NK-92 treated with Interleukin-12 subunit alpha and Interleukin-12 subunit beta, amount 100 ng/mL, for 24 hours (cell line): ENCODE data around the gene HTATSF1.

Experiments
- DNase-seq: peaks from one replicate; lab custom pipeline; 2025; lab: John Stamatoyannopoulos, UW

The HTATSF1 gene

DNA sequence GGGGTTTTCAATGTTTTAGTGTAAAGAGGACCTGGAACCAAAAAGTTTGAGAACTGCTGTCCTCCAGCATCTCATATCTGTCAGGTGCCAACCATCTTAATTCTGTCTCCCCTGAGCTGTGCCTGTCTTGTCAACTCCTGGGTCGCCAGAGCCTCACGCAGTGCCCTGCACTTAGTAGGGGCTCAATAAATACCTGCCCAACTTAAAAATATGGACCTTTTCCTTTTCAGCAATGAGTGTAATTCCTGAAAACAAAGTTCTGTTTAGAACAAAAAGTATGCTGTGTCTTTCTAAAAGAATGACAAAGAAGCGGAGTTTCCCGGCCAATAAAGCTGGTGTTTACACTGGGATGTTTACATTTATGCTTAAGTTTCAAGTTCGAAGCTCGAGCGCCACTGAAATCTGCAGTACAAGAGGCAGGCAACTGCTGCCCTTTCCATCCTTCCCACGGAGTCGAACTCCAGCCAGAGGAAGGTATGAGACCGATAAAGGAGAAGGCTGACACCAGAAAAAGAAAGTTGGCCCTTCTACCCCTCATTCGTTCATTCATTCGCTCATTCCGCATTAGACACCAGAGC lies 1.1 kb upstream of the HTATSF1 start:
- DNase-seq: no peak

DNA sequence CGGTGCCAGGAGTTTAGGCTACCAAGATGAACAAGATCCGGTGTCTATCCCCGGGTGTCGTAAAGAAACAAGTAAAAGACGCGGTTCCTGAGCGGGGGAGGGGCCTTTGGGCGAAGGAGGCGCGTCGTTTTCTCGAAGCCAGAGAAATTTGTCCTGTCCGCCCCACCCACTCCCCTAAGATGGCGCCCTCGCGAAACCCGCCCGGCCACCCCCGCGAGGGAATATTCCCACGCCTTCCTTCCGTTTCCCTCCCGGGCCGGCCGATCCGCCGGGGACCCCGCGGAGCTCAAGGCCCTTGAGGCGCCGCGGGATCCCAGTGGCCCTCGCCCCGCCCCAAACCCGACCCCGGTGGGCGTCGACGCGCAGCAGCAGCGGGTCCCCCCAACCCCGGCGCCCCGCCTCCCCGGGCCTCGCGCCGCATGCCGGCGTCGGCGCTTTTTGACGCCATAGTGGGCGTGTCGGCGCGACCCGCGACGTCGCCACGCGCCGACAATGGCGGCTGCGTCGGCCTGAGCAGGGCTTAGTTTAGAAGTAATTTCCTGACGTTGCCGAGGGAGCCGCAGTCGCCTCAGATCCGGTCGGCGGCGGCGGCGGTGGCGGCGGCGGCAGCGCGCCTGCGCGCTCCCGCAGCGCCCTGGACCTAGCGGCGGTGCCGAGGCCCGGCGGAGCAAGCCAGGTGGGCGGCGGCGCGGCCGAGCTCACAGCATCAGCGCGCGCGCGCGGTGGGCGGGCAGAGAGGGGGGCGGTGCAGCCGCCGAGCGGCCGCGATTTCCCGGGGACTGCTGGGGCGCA lies 432 bp upstream of the HTATSF1 start:
- peak; percentile 86 for DNase-seq

DNA sequence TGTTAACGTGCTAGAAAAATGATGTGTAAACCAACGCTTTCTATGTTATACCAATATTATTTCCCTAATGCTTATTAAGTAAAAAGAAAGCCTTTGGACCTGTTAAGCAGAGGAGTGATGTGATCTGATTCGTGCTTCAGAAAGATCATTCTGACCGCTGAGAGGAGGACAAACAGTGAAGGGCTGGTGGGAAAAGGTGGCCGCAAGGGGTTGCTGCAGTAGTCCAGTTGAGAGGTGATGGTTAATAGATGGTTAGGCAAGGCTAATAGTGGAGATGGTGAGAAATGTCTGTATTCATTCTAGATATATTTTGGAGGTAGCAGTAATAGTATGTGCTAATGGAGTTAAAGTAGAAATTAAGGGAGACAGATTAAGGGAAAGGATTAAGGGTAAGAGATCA lies 21.7 kb downstream of the HTATSF1 start:
- DNase-seq: no peak

DNA sequence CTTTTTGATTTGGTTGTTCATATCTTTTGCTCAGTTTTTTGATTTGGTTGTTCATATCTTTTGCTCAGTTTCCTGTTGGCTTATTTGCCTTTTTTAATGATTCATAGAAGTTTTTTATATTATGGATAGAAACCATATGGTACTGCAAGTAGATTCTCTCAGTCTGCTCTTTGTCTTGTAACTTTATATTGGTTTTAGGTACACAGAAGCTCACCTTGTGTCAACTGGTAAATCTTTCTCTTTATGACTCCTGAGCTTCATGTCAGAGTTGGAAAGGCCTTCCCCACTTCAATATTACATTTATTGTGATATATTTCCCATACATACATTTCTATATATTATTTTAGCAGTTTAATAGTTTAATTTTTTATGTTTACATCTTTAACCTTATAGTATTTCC lies 26.4 kb downstream of the HTATSF1 start:
- DNase-seq: no peak

DNA sequence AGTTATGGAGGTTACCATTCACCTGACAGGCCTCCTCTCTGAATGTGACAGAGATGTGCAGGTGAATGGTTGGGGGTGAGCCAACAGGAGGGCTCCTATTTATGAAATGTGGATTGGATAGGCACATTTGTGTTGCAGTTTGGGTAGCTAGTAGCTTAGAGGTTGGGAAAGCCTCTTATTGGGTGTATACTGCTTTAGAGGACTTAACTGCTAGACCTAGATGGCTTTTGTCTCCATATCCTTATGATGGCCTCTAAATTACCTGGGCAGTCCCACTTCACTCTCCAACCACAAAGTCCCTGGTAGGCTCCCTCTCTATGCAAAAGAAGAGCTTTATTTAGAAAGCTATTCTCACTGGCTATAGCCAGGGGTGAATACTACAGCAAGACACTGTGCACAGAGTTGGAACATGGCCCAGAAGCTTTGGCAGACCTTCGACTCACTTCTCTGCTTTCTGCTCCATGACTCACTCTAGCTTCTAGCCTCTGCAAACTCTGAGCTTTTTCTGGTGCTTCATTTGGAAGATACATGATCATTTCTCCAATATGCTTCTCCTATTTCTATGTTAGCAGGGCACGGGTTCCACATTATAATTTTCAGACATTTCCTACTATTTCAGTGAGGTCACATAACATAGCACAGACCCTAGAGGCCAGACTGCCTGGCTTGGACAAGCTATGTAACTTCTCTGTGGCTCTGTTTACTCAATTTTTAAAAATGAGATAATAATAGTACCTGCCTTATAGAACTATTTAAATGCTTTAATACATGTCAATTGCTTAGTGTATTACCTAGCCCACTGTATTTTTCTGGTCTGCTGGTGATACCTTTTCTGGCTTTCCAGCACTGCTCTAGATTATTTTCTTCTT lies 28.6 kb downstream of the HTATSF1 start:
- DNase-seq: no peak

DNA sequence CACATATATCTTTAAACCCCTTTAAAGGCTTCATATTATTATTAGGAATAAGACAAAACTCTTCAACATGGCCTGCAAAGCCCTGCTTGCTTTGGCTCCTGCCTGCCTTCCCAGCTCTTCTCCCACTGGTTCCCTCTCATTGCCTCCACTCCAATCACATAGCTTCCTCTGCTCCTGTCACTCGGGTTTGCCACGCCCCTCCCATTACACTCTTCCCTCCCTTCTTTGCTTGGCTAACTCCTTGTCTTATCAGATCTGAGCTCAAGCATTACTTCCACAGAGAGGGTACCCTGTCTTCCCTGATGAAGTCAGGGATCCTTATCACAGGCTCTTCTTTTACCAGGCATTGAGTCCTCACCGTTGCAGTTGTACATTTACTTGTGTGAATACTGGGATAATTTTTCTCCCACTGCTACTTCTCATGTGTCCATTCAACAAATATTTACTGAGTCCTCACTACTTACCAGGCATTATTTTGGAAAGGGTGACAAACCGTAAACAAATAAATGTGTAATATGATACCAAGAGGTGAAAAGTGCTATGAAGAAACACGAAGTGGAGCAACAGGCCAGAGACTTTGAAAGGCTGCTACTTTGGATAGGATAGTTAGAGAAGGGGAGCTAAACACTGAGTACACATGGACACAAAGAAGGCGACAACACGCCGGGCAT lies 31.4 kb downstream of the HTATSF1 start:
- no peak for DNase-seq

DNA sequence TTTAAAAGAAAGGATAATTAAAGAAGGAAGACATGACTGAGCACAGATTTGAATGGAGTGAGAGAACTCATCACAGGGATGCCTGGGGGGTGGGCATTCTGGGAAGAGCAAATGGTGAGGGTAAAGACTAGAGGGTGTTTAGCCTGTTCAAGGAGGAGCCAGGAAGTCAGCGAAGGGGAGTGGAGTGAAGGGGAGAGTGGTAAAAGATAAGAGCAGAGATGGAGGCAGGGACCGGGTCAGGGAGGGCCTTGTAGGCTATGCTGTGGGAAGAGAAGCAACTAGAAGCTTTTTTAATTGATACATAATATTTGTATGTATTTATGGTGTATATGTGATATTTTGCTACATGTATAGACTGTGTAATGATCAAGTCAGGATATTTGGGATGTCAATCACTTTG lies 32.4 kb downstream of the HTATSF1 start:
- DNase-seq: no peak

DNA sequence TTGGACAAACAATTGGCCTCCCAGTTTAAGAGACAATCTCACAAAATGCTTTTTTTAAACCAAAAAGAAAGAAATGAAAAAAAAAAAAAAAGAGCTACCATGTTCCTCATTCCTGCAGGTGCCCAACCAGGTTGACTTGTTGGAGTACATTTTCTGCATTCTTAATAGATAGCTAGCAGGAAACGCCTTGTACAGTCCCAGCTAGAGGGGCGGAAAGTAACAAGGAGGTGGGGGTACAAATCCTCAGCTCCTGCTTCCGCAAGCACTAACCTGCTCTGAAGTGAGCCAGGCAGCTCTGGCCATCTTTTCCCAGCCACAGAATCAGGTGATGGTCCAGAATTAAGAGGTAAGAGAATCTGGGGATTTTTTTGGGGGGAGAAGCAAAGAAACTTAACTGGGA lies 34.6 kb downstream of the HTATSF1 start, which contains the start of gene VGLL1:
TSS of gene VGLL1 (plus strand) at position 265 of the 400 bp plus-strand sequence. CDS start 3,806 bp downstream, outside the sequence.
- no peak for DNase-seq

DNA sequence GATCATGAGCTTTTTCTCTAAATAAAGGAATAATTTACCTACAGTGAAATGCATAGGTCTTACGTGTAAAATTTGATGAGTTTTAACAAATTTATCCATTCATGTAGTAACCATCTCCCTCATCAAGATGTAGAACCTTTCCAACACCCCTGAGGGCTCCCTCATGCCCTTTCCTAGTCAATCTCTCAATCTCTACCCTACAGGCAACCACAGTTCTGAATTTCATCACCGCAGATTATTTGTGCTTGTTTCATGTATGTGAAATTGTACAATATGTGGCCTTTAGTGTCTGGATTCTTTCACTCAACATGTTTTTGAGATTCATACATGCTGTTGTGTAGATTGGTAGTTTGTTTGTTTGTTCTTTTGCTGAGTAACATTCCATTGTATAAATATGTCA lies 36.7 kb downstream of the HTATSF1 start:
- no peak for DNase-seq

DNA sequence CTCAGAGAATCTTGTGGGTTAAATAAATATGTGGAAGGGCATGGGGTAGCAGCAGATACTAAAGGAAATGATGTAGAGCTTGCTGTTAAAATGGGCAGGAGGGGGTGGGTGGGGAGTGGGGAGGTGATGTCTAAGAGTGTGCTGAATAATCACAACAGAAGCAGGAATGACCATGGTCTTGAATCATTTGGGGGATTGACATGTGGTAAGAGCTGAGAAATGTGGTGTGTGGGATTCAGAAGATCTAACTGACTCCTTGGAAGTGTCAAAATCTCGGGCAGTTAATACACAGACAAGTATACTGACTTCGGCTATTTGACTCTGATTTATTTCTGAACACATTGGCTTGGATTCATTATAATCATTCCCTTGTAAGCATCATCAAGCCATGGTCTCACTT lies 41.4 kb downstream of the HTATSF1 start:
- no peak for DNase-seq

DNA sequence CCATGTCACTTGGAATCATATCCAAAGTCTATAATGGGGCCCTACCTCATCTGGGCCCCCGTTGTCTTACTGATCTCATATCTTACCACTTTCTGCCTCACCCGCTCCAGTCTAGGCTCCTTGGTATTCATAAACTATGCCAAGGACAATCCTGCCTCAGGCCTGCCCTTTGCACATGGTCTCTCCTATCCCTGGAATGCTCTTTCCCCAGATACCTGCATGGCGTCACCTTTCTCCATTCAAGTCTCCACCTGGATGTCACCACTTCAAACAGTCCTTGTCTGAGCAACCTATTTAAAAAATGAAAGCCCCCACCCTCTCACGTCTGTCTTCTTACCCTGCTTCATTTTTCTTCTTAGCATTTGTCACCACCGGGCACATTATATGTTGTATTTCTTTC lies 42.8 kb downstream of the HTATSF1 start:
- DNase-seq: no peak

DNA sequence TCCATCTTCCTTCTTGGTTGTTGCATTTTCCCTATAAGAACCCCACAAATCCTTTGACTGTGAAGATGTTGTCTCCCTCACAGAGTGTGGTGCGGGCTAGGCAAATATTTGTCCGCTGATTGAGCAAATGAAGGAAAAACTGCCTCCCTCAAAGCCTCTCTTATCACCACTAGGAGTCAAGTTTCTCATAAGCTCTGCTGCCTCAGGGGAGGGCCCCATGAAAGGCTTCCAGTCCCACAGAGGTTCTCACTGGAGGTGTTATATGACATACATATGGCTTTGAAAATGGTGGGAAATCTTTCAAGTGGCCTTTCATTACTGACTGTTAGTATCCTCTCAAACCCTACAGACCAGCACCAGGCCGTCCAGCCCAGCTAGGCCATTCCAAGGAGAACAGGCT lies 43.9 kb downstream of the HTATSF1 start:
- DNase-seq: no peak

DNA sequence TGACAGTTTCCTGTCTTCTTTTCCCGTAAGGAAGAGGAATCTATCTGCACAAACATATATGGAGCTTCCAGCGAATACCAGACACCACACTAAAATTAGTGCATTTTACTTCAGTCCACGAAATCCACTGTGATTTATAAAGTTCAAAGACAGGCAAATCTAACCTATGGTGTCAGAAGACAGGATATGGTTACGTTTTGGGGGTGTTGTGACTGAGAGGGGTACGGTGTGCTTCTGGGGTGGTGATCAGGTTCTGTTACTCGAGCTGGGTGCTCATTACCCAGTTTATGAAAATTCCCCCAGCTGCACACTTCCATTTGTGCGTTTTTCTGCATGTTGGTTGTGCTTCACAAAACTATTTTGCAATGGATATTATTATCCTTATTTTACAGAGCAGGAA lies 44.9 kb downstream of the HTATSF1 start:
- no peak for DNase-seq

DNA sequence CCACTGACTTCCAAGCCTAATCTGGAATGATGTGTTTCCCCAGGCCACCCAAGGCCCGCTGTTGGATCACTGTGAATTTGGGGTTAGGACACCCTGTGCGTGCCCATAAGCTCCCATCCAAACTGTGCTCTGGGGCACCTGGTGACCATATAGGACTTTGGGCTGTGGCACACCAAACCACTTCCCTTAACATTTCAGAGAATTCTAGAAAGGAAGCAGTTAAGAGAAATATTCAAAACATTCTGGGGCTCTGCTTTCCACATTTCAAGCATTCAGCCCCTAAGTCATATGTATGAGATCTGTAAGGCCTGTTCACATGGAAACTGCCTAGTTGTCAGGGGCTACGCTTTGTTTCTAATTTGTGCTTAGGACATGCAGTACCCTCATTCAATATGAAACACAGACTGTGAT lies 49.0 kb downstream of the HTATSF1 start:
- DNase-seq: no peak

DNA sequence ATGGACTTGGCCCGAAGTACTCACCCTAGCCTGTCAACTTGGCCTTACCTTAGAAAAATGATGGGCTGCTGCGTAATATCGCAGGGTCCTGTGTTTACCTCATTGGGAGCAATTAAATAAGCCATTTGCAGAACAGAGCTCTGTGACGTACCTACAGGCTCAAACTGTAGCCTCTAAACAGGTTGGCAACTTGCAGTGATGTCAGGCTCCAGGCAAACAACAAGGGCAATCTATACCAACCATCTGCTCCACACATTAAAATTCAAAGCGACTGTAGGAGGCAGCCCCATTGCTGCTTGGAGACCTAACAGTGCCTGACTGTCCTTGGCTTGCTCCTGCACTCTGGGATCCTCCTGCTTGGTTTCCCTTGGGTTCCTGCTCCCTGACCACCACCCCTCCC lies 51.8 kb downstream of the HTATSF1 start:
- DNase-seq: no peak

DNA sequence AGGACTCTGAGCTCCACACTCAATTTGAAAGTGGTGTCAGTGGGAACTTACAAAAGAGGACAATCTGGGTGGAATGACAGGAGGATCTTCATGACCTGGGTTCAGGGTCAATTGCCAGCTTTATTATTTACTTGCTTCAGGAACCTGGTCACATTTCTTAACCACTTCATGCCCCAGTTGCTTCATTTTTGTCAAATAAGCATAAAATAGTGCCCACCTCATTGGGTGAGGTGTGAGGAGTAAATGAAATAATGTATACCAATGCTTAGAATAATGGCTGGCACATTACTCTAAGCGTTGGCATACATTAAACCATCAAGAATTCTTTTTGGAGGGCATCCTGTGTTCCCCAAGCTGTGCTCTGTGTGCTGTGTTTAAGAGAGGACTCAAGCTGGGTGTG lies 54.0 kb downstream of the HTATSF1 start:
- no peak for DNase-seq

DNA sequence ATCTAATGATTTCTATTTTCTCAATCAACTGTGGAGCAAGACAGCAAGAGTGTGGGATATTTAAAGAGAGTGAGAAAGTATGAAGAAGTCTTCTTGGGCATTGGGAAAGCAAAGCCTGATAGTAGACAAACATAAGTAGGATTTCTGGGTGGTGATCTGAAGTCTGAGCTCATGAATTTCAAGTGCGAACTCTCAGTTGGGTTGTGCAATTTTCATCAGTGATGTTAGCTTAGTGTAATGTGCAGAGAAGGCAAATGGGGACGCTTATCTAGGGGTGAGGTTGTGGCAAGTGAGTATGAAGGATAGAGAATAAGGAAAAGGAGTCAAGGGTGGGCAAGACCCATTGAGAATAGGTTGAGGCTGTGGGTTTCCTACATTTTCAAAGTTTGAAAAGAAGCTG lies 58.3 kb downstream of the HTATSF1 start:
- no peak for DNase-seq
